ENCODE data around the gene FAM228B. TPM values are rescaled to one million over a fixed set of nuclear protein-coding genes. Genes with fewer than 3 reads are reported as not detected.

The FAM228B gene
- total and polyA plus RNA-seq, 2 experiments from 2014 or later: 12.5 to 14.9 TPM

GRCh38 chr2:24158131-24158530 is 34.9 kb downstream of the FAM228B start:
- Histone ChIP-seq H2AFZ (no peak overlapping the region), H3K9me2 (replicated peaks; ENCODE audit: insufficient read depth) (no peaks in the 10 kb centered on the region), H3K9me3 (ENCODE audit: low read depth) (peaks cover 4% of the 10 kb centered on the region), H3K4me3 (no peak overlapping the region), H3K36me3 (replicated peaks; ENCODE audit: insufficient read depth, low read depth) (no peaks in the 10 kb centered on the region), H3K4me2 (no peak overlapping the region), H3K27ac (no peak overlapping the region), H3K27me3 (no peaks in the 10 kb centered on the region), H3K4me1 (ENCODE audit: insufficient read depth) (no peaks in the 10 kb centered on the region), H4K20me1 (ENCODE audit: insufficient read depth, poor library complexity, severe bottlenecking) (no peaks in the 10 kb centered on the region), H3K79me2 (no peaks in the 10 kb centered on the region)
- TF ChIP-seq CTCF (IDR thresholded peaks at IDR 0.05; ENCODE audit: poor library complexity) (no peak), EZH2 (IDR thresholded peaks at IDR 0.05; ENCODE audit: borderline replicate concordance) (no peak), EZH2phosphoT487 (IDR thresholded peaks at IDR 0.05; ENCODE audit: low read depth, severe bottlenecking, unreplicated experiment) (no peak)
- DNase-seq (ENCODE audit: low spot score): no peak
- WGBS (ENCODE audit: low lambda C conversion rate, missing lambda C conversion rate): 63% methylated on average over 5 of the region's 5 CpGs

DNA sequence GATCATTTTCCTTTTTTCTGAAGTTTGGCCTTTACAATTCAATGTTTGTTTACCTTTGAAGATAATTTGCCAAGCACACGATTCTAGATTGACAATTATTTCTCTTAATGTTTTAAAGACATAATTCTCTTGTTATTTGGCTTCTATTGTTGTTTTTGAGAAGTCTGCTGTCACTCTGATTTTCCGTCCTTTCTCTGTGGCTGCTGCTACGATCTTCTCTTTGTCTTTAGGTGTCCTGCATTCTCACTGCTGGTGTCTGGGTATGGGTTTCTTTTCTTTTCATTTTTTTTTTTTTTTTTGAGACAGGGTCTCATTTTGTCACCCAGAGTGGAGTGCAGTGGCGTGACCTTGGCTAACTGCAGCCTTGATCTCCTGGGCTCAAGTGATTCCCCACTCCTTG is 36.4 kb downstream of the FAM228B start:
- no peak overlapping the region for H2AFZ ChIP-seq
- no peak overlapping the region for H3K27ac ChIP-seq
- no peaks in the 10 kb centered on the region for H3K4me1 ChIP-seq (ENCODE audit: insufficient read depth)
- no peaks in the 10 kb centered on the region for H3K79me2 ChIP-seq
- WGBS (ENCODE audit: low lambda C conversion rate, missing lambda C conversion rate): 92% methylated on average over 4 of the region's 4 CpGs
- no peaks in the 10 kb centered on the region for H3K36me3 ChIP-seq (replicated peaks; ENCODE audit: insufficient read depth, low read depth)
- H3K9me3 ChIP-seq (ENCODE audit: low read depth): peaks cover 4% of the 10 kb centered on the region
- TF ChIP-seq EZH2phosphoT487 (IDR thresholded peaks at IDR 0.05; ENCODE audit: low read depth, severe bottlenecking, unreplicated experiment) (no peak), EZH2 (IDR thresholded peaks at IDR 0.05; ENCODE audit: borderline replicate concordance) (no peak), CTCF (IDR thresholded peaks at IDR 0.05; ENCODE audit: poor library complexity) (no peak)
- no peaks in the 10 kb centered on the region for H4K20me1 ChIP-seq (ENCODE audit: insufficient read depth, poor library complexity, severe bottlenecking)
- DNase-seq (ENCODE audit: low spot score): no peak
- no peaks in the 10 kb centered on the region for H3K9me2 ChIP-seq (replicated peaks; ENCODE audit: insufficient read depth)
- H3K4me2 ChIP-seq: no peak overlapping the region
- no peak overlapping the region for H3K4me3 ChIP-seq
- no peaks in the 10 kb centered on the region for H3K27me3 ChIP-seq

- no peak overlapping the region for H3K4me3 ChIP-seq
- DNase-seq (ENCODE audit: low spot score): no peak
- no peaks in the 10 kb centered on the region for H4K20me1 ChIP-seq (ENCODE audit: insufficient read depth, poor library complexity, severe bottlenecking)
- no peak overlapping the region for H2AFZ ChIP-seq
- no peaks in the 10 kb centered on the region for H3K4me1 ChIP-seq (ENCODE audit: insufficient read depth)
- no peaks in the 10 kb centered on the region for H3K9me2 ChIP-seq (replicated peaks; ENCODE audit: insufficient read depth)
- TF ChIP-seq EZH2 (IDR thresholded peaks at IDR 0.05; ENCODE audit: borderline replicate concordance): no peak
- TF ChIP-seq CTCF (IDR thresholded peaks at IDR 0.05; ENCODE audit: poor library complexity): no peak
- no peak for TF ChIP-seq EZH2phosphoT487 (IDR thresholded peaks at IDR 0.05; ENCODE audit: low read depth, severe bottlenecking, unreplicated experiment)
- H3K36me3 ChIP-seq (replicated peaks; ENCODE audit: insufficient read depth, low read depth): no peaks in the 10 kb centered on the region
- H3K79me2 ChIP-seq: no peaks in the 10 kb centered on the region
- no peak overlapping the region for H3K4me2 ChIP-seq
- peaks cover 4% of the 10 kb centered on the region for H3K9me3 ChIP-seq (ENCODE audit: low read depth)
- H3K27ac ChIP-seq: no peak overlapping the region
- H3K27me3 ChIP-seq: no peaks in the 10 kb centered on the region
Observed at GRCh38 chr2:24160761-24161160, 37.5 kb downstream of the FAM228B start.

- H4K20me1 ChIP-seq (ENCODE audit: insufficient read depth, poor library complexity, severe bottlenecking): no peaks in the 10 kb centered on the region
- H3K79me2 ChIP-seq: no peaks in the 10 kb centered on the region
- H2AFZ ChIP-seq: no peak overlapping the region
- no peaks in the 10 kb centered on the region for H3K27me3 ChIP-seq
- H3K9me2 ChIP-seq (replicated peaks; ENCODE audit: insufficient read depth): no peaks in the 10 kb centered on the region
- no peak for DNase-seq (ENCODE audit: low spot score)
- H3K4me1 ChIP-seq (ENCODE audit: insufficient read depth): no peaks in the 10 kb centered on the region
- 100% methylated on average over 1 of the region's 1 CpG for WGBS (ENCODE audit: low lambda C conversion rate, missing lambda C conversion rate)
- H3K27ac ChIP-seq: no peak overlapping the region
- no peak overlapping the region for H3K4me2 ChIP-seq
- H3K9me3 ChIP-seq (ENCODE audit: low read depth): peaks cover 4% of the 10 kb centered on the region
- no peak overlapping the region for H3K4me3 ChIP-seq
- H3K36me3 ChIP-seq (replicated peaks; ENCODE audit: insufficient read depth, low read depth): no peaks in the 10 kb centered on the region
- TF ChIP-seq EZH2phosphoT487 (IDR thresholded peaks at IDR 0.05; ENCODE audit: low read depth, severe bottlenecking, unreplicated experiment) (no peak), EZH2 (IDR thresholded peaks at IDR 0.05; ENCODE audit: borderline replicate concordance) (no peak), CTCF (IDR thresholded peaks at IDR 0.05; ENCODE audit: poor library complexity) (no peak)
Observed at GRCh38 chr2:24162494-24162893, 39.2 kb downstream of the FAM228B start.
